ENCODE data around the gene MTRF1. TPM values are rescaled to one million over a fixed set of nuclear protein-coding genes. Genes with fewer than 3 reads are reported as not detected.

MTRF1 gene
- polyA plus RNA-seq, 2 of the 4 experiments (the other 2 are of a cell fraction): 9.1 to 16.1 TPM

DNA sequence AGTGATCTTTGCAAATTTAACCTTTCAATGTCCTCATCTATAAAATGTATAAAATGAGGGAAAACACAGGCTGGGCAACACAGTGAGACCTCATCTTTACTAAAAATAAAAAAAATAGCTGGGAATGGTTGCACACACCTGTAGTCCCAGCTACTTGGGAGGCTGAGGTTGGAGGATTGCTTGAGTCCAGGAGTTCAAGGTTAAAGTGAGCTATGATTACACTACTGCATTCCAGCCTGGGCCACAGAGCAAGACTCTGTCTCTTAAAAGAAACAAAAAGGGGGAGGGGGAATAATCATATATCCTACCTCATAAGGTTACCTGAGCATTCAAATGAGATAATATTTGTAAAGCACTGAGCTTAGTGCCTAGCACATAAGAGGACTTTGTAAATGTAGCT lies 5.8 kb downstream of the MTRF1 start (continued):
- TF ChIP-seq RAD21 (conservative IDR thresholded peaks at IDR 0.05 in 1 of 2, IDR thresholded peaks at IDR 0.05 in 1 of 2) (no peak), HOXB13 (CRISPR knock-in tag; IDR thresholded peaks at IDR 0.05; ENCODE audit: low read depth) (no peak), NPAS2 (CRISPR knock-in tag; IDR thresholded peaks at IDR 0.05; ENCODE audit: borderline replicate concordance) (no peak)
- TF ChIP-seq, protein P1, sequence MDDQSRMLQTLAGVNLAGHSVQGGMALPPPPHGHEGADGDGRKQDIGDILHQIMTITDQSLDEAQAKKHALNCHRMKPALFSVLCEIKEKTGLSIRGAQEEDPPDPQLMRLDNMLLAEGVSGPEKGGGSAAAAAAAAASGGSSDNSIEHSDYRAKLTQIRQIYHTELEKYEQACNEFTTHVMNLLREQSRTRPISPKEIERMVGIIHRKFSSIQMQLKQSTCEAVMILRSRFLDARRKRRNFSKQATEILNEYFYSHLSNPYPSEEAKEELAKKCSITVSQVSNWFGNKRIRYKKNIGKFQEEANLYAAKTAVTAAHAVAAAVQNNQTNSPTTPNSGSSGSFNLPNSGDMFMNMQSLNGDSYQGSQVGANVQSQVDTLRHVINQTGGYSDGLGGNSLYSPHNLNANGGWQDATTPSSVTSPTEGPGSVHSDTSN (IDR thresholded peaks at IDR 0.05): no peak
- TF ChIP-seq, protein P2, sequence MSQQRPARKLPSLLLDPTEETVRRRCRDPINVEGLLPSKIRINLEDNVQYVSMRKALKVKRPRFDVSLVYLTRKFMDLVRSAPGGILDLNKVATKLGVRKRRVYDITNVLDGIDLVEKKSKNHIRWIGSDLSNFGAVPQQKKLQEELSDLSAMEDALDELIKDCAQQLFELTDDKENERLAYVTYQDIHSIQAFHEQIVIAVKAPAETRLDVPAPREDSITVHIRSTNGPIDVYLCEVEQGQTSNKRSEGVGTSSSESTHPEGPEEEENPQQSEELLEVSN (IDR thresholded peaks at IDR 0.05; ENCODE audit: borderline replicate concordance, low read depth): no peak

DNA sequence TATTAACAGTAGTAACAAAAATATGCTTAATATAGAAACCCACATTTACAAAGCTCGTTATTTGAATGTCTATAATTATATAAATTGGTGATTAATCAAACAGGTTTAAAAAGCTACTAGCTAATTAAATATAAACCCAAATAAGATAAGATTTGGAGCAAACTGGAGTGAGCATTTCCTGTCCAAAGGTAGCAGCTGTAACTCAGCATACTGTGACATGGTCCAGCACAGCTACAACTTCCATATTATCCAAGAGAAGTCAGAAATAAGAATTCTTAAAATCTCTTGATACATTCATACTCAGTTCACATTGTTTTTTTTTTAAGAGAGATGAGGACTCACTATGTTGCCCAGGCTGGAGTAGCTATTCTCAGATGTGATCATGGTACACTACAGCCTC lies 8.5 kb downstream of the MTRF1 start:
- Histone ChIP-seq H3K4me2 (no peak overlapping the region), H3K27ac (no peak overlapping the region), H3K9me3 (no peaks in the 10 kb centered on the region), H3K4me3 (no peak overlapping the region), H3K4me1 (no peaks in the 10 kb centered on the region)
- no peak for ATAC-seq
- TF ChIP-seq RNF2 (IDR thresholded peaks at IDR 0.05; ENCODE audit: borderline replicate concordance, low read depth): no peak
- no peak for TF ChIP-seq KDM1A (IDR thresholded peaks at IDR 0.05; ENCODE audit: low read depth)
- no peak for TF ChIP-seq ZSCAN20 (CRISPR knock-in tag; IDR thresholded peaks at IDR 0.05)
- TF ChIP-seq SMC3 (IDR thresholded peaks at IDR 0.05): no peak
- TF ChIP-seq KDM5A (IDR thresholded peaks at IDR 0.05): no peak
- DNase-seq (ENCODE audit: low read depth in 1 of 2, low spot score in 1 of 2): no peak
- WGBS (ENCODE audit: missing lambda C conversion rate): 83% methylated on average over 1 of the region's 1 CpG
- POLR2A ChIA-PET: no interaction called here
- FAIRE-seq: no peak
- CTCF ChIA-PET: interaction anchor here (1.2 kb wide), 1 partner anchor 33 kb away, joined by 3 read pairs; no protein-coding TSS in a partner anchor

DNA sequence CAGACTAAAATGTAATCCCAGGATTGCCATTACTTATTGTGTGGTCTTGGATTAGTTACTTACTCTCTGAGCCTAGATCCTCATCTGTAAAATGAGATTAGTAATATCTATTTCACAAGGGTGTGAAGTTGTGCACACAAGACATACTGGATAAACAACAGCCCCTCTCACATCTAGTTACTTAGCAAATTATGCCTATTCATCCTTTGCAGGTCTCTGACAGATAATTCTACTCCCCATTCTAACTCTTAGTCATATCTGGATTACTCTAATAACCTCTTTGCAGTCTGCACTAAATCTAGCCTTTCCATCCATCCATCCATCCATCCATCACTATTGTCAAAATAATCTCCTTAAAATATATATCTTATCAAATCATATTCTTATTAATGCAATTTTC lies 12.4 kb downstream of the MTRF1 start:
- Histone ChIP-seq H3K4me3 (no peak overlapping the region), H3K9me3 (no peaks in the 10 kb centered on the region), H3K4me2 (no peak overlapping the region), H3K27ac (no peak overlapping the region), H3K4me1 (no peaks in the 10 kb centered on the region)
- CTCF ChIA-PET: no interaction called here
- TF ChIP-seq HDAC2 (IDR thresholded peaks at IDR 0.05) (no peak), EHF (CRISPR knock-in tag; IDR thresholded peaks at IDR 0.05) (no peak), PHF8 (IDR thresholded peaks at IDR 0.05; ENCODE audit: borderline replicate concordance, low read depth) (no peak), SMC3 (IDR thresholded peaks at IDR 0.05) (no peak), RCOR1 (IDR thresholded peaks at IDR 0.05; ENCODE audit: low read depth, low read length) (no peak), RFX5 (IDR thresholded peaks at IDR 0.05) (no peak), RNF2 (IDR thresholded peaks at IDR 0.05; ENCODE audit: borderline replicate concordance, low read depth) (no peak), FOSL2 (IDR thresholded peaks at IDR 0.05) (no peak), FOSL2 (CRISPR knock-in tag; IDR thresholded peaks at IDR 0.05) (no peak), CHD4 (IDR thresholded peaks at IDR 0.05; ENCODE audit: borderline replicate concordance) (no peak), HOXB5 (CRISPR knock-in tag; IDR thresholded peaks at IDR 0.05) (no peak), MAZ (IDR thresholded peaks at IDR 0.05; ENCODE audit: borderline replicate concordance, low read depth, low read length) (no peak), BHLHE40 (IDR thresholded peaks at IDR 0.05; ENCODE audit: low read depth, low read length) (no peak), MYC (IDR thresholded peaks at IDR 0.05; ENCODE audit: borderline replicate concordance, low read length) (no peak), TP53 (CRISPR knock-in tag; IDR thresholded peaks at IDR 0.05) (no peak), EHMT2 (IDR thresholded peaks at IDR 0.05; ENCODE audit: low read depth) (no peak)
- POLR2A ChIA-PET: no interaction called here
- FAIRE-seq (no peak), DNase-seq (ENCODE audit: low read depth in 1 of 2, low spot score in 1 of 2) (no peak), ATAC-seq (no peak)
